Activated T-cell treated with anti-CD3 and anti-CD28 coated beads, Interleukin-2, amount 50 U/mL, for 4 hours (primary cell): ENCODE results near the gene CTNND2. TPM values are rescaled to one million over a fixed set of nuclear protein-coding genes. Genes with fewer than 3 reads are reported as not detected.

Experiments used
- ATAC-seq, 2 donors: fragments of 200-7000 bp; cut with Tn5 transposase; one replicate each; pipeline ENCODE4 v1.10.0; 2021
- DNase-seq: peaks from one replicate; pipeline ENCODE4 v3.0.0-alpha.2; 2020
- H3K27me3 Mint-ChIP-seq: one replicate; pipeline ENCODE4 v1.8.0; 2021; ENCODE audit warnings: low read depth, mixed read lengths
- H3K36me3 Mint-ChIP-seq: one replicate; pipeline ENCODE4 v1.8.0; 2022; ENCODE audit warnings: mixed read lengths; ENCODE audit not compliant: insufficient read depth
- H3K4me1 Mint-ChIP-seq: one replicate; pipeline ENCODE4 v1.8.0; 2021; ENCODE audit warnings: low read depth, mixed read lengths
- H3K4me3 Mint-ChIP-seq: one replicate; pipeline ENCODE4 v1.8.0; 2021; ENCODE audit warnings: mild to moderate bottlenecking, moderate library complexity, mixed read lengths
- H3K9me3 Mint-ChIP-seq: one replicate; pipeline ENCODE4 v1.8.0; 2021; ENCODE audit warnings: mixed read lengths
- total RNA-seq, 3 donors: library from RNA; stranded (reverse); gene quantifications; one replicate each; pipeline ENCODE4 v1.2.1, GENCODE V29; 2021

CTNND2 gene
- total RNA-seq, 3 donors from 2014 or later = not detected

- Mint-ChIP-seq H3K27me3 (peaks cover 3% of the 10 kb centered on the region), H3K9me3 (no peaks in the 10 kb centered on the region), H3K4me3 (no peak overlapping the region), H3K4me1 (no peaks in the 10 kb centered on the region), H3K36me3 (no peaks in the 10 kb centered on the region)
- no peak for ATAC-seq
- DNase-seq = no peak
Observed at GRCh38 chr5:11146171-11146570, 758.1 kb downstream of the CTNND2 start.

- no peaks in the 10 kb centered on the region for H3K36me3 Mint-ChIP-seq
- peaks cover 3% of the 10 kb centered on the region for H3K27me3 Mint-ChIP-seq
- ATAC-seq (peak; percentile 48 to 83), DNase-seq (no peak)
- no peaks in the 10 kb centered on the region for H3K4me1 Mint-ChIP-seq
- no peaks in the 10 kb centered on the region for H3K9me3 Mint-ChIP-seq
- no peak overlapping the region for H3K4me3 Mint-ChIP-seq
Observed at GRCh38 chr5:11143456-11144267, 760.6 kb downstream of the CTNND2 start.

- no peaks in the 10 kb centered on the region for H3K27me3 Mint-ChIP-seq
- H3K9me3 Mint-ChIP-seq = no peaks in the 10 kb centered on the region
- DNase-seq (no peak), ATAC-seq (no peak)
- H3K36me3 Mint-ChIP-seq = no peaks in the 10 kb centered on the region
- no peak overlapping the region for H3K4me3 Mint-ChIP-seq
- no peaks in the 10 kb centered on the region for H3K4me1 Mint-ChIP-seq
Observed at GRCh38 chr5:11139217-11139865, 764.9 kb downstream of the CTNND2 start.

GRCh38 chr5:11130131-11130530, 774.1 kb downstream of the CTNND2 start:
- H3K4me1 Mint-ChIP-seq = no peaks in the 10 kb centered on the region
- H3K4me3 Mint-ChIP-seq = no peak overlapping the region
- H3K9me3 Mint-ChIP-seq = no peaks in the 10 kb centered on the region
- no peaks in the 10 kb centered on the region for H3K36me3 Mint-ChIP-seq
- ATAC-seq (no peak), DNase-seq (no peak)
- H3K27me3 Mint-ChIP-seq = no peaks in the 10 kb centered on the region

GRCh38 chr5:11128021-11128420, 776.2 kb downstream of the CTNND2 start:
- ATAC-seq (no peak), DNase-seq (no peak)
- Mint-ChIP-seq H3K4me1 (no peaks in the 10 kb centered on the region), H3K4me3 (no peak overlapping the region), H3K27me3 (no peaks in the 10 kb centered on the region), H3K9me3 (no peaks in the 10 kb centered on the region), H3K36me3 (no peaks in the 10 kb centered on the region)

- no peaks in the 10 kb centered on the region for H3K27me3 Mint-ChIP-seq
Observed at GRCh38 chr5:11126844-11127243, 777.4 kb downstream of the CTNND2 start.

GRCh38 chr5:11121885-11122284, 782.4 kb downstream of the CTNND2 start:
- no peak for ATAC-seq
- H3K36me3 Mint-ChIP-seq = no peaks in the 10 kb centered on the region
- H3K9me3 Mint-ChIP-seq = no peaks in the 10 kb centered on the region
- peaks cover 2% of the 10 kb centered on the region for H3K27me3 Mint-ChIP-seq
- DNase-seq = no peak
- H3K4me1 Mint-ChIP-seq = peaks cover 2% of the 10 kb centered on the region
- H3K4me3 Mint-ChIP-seq = no peak overlapping the region

More at GRCh38 chr5:11126844-11127243, 777.4 kb downstream of the CTNND2 start:
- Mint-ChIP-seq H3K4me3 (no peak overlapping the region), H3K36me3 (no peaks in the 10 kb centered on the region), H3K4me1 (no peaks in the 10 kb centered on the region), H3K9me3 (no peaks in the 10 kb centered on the region)
- DNase-seq (no peak), ATAC-seq (no peak)

GRCh38 chr5:11110128-11110527, 794.1 kb downstream of the CTNND2 start:
- Mint-ChIP-seq H3K4me3 (no peak overlapping the region), H3K9me3 (no peaks in the 10 kb centered on the region), H3K36me3 (no peaks in the 10 kb centered on the region), H3K4me1 (no peaks in the 10 kb centered on the region), H3K27me3 (no peaks in the 10 kb centered on the region)
- DNase-seq (no peak), ATAC-seq (no peak)

GRCh38 chr5:11105696-11106095, 798.5 kb downstream of the CTNND2 start:
- Mint-ChIP-seq H3K4me3 (no peak overlapping the region), H3K36me3 (no peaks in the 10 kb centered on the region), H3K9me3 (no peaks in the 10 kb centered on the region), H3K27me3 (no peaks in the 10 kb centered on the region), H3K4me1 (no peaks in the 10 kb centered on the region)
- ATAC-seq (no peak), DNase-seq (no peak)

GRCh38 chr5:11104651-11105112, 799.6 kb downstream of the CTNND2 start:
- Mint-ChIP-seq H3K36me3 (no peaks in the 10 kb centered on the region), H3K4me3 (no peak overlapping the region), H3K4me1 (no peaks in the 10 kb centered on the region), H3K27me3 (no peaks in the 10 kb centered on the region), H3K9me3 (no peaks in the 10 kb centered on the region)
- ATAC-seq (no peak), DNase-seq (no peak)

- no peaks in the 10 kb centered on the region for H3K4me1 Mint-ChIP-seq
- H3K9me3 Mint-ChIP-seq = no peaks in the 10 kb centered on the region
- no peak overlapping the region for H3K4me3 Mint-ChIP-seq
- DNase-seq = no peak
- no peaks in the 10 kb centered on the region for H3K36me3 Mint-ChIP-seq
- H3K27me3 Mint-ChIP-seq = no peaks in the 10 kb centered on the region
- ATAC-seq = no peak
Observed at GRCh38 chr5:11104210-11104609, 800.0 kb downstream of the CTNND2 start.

GRCh38 chr5:11084111-11084510, 820.1 kb downstream of the CTNND2 start:
- no peaks in the 10 kb centered on the region for H3K36me3 Mint-ChIP-seq
- DNase-seq (no peak), ATAC-seq (no peak)
- H3K4me1 Mint-ChIP-seq = no peaks in the 10 kb centered on the region
- H3K27me3 Mint-ChIP-seq = peaks cover 3% of the 10 kb centered on the region
- peaks cover 4% of the 10 kb centered on the region for H3K9me3 Mint-ChIP-seq
- H3K4me3 Mint-ChIP-seq = no peak overlapping the region

GRCh38 chr5:11082404-11082945, 821.8 kb downstream of the CTNND2 start:
- Mint-ChIP-seq H3K36me3 (no peaks in the 10 kb centered on the region), H3K4me1 (no peaks in the 10 kb centered on the region), H3K27me3 (peaks cover 3% of the 10 kb centered on the region), H3K4me3 (no peak overlapping the region), H3K9me3 (peaks cover under 1% of the 10 kb centered on the region)
- DNase-seq (no peak), ATAC-seq (no peak)

- no peak for ATAC-seq
- H3K27me3 Mint-ChIP-seq = no peaks in the 10 kb centered on the region
- H3K4me3 Mint-ChIP-seq = no peak overlapping the region
- DNase-seq = no peak
- no peaks in the 10 kb centered on the region for H3K36me3 Mint-ChIP-seq
- H3K4me1 Mint-ChIP-seq = no peaks in the 10 kb centered on the region
- H3K9me3 Mint-ChIP-seq = no peaks in the 10 kb centered on the region
Observed at GRCh38 chr5:11076945-11077613, 827.2 kb downstream of the CTNND2 start.
